Measurements from ENCODE around the gene PC.

PC gene

GRCh38 chr11:66880496-66881450 lies 77.4 kb downstream of the PC start:
- Histone ChIP-seq H3K27me3 (replicated peaks; ENCODE audit: control insufficient read depth, insufficient read depth, low read length, poor library complexity, severe bottlenecking) (no peaks in the 10 kb centered on the region), H3K36me3 (ENCODE audit: control insufficient read depth, insufficient read depth, low read length) (no peaks in the 10 kb centered on the region), H3K4me1 (ENCODE audit: control insufficient read depth, insufficient read depth, low read length, poor library complexity, severe bottlenecking) (peaks cover 9% of the 10 kb centered on the region), H3K27ac (ENCODE audit: insufficient read depth, low read length, poor library complexity, severe bottlenecking) (no peak overlapping the region), H3K4me3 (ENCODE audit: insufficient read depth, low read depth, low read length, poor library complexity, severe bottlenecking) (no peak overlapping the region), H3K9me3 (ENCODE audit: control insufficient read depth, low read length) (no peaks in the 10 kb centered on the region)
- no peak for DNase-seq

GRCh38 chr11:66879999-66880398 lies 78.2 kb downstream of the PC start:
- Histone ChIP-seq H3K27ac (ENCODE audit: insufficient read depth, low read length, poor library complexity, severe bottlenecking) (no peak overlapping the region), H3K36me3 (ENCODE audit: control insufficient read depth, insufficient read depth, low read length) (no peaks in the 10 kb centered on the region), H3K9me3 (ENCODE audit: control insufficient read depth, low read length) (no peaks in the 10 kb centered on the region), H3K27me3 (replicated peaks; ENCODE audit: control insufficient read depth, insufficient read depth, low read length, poor library complexity, severe bottlenecking) (no peaks in the 10 kb centered on the region), H3K4me3 (ENCODE audit: insufficient read depth, low read depth, low read length, poor library complexity, severe bottlenecking) (no peak overlapping the region), H3K4me1 (ENCODE audit: control insufficient read depth, insufficient read depth, low read length, poor library complexity, severe bottlenecking) (peaks cover 9% of the 10 kb centered on the region)
- no peak for DNase-seq

- no peak overlapping the region for H3K27ac ChIP-seq (ENCODE audit: insufficient read depth, low read length, poor library complexity, severe bottlenecking)
- no peak for DNase-seq
- no peak overlapping the region for H3K4me3 ChIP-seq (ENCODE audit: insufficient read depth, low read depth, low read length, poor library complexity, severe bottlenecking)
- no peaks in the 10 kb centered on the region for H3K27me3 ChIP-seq (replicated peaks; ENCODE audit: control insufficient read depth, insufficient read depth, low read length, poor library complexity, severe bottlenecking)
- no peaks in the 10 kb centered on the region for H3K9me3 ChIP-seq (ENCODE audit: control insufficient read depth, low read length)
- peaks cover 9% of the 10 kb centered on the region for H3K4me1 ChIP-seq (ENCODE audit: control insufficient read depth, insufficient read depth, low read length, poor library complexity, severe bottlenecking)
- H3K36me3 ChIP-seq (ENCODE audit: control insufficient read depth, insufficient read depth, low read length), result no peaks in the 10 kb centered on the region
Observed at GRCh38 chr11:66879583-66879982, 78.6 kb downstream of the PC start.

- no peaks in the 10 kb centered on the region for H3K9me3 ChIP-seq (ENCODE audit: control insufficient read depth, low read length)
- no peaks in the 10 kb centered on the region for H3K36me3 ChIP-seq (ENCODE audit: control insufficient read depth, insufficient read depth, low read length)
- H3K4me3 ChIP-seq (ENCODE audit: insufficient read depth, low read depth, low read length, poor library complexity, severe bottlenecking), result no peak overlapping the region
- peaks cover 9% of the 10 kb centered on the region for H3K4me1 ChIP-seq (ENCODE audit: control insufficient read depth, insufficient read depth, low read length, poor library complexity, severe bottlenecking)
- no peak overlapping the region for H3K27ac ChIP-seq (ENCODE audit: insufficient read depth, low read length, poor library complexity, severe bottlenecking)
- H3K27me3 ChIP-seq (replicated peaks; ENCODE audit: control insufficient read depth, insufficient read depth, low read length, poor library complexity, severe bottlenecking), result no peaks in the 10 kb centered on the region
- no peak for DNase-seq
Observed at GRCh38 chr11:66879000-66879399, 79.2 kb downstream of the PC start.

- peaks cover 9% of the 10 kb centered on the region for H3K4me1 ChIP-seq (ENCODE audit: control insufficient read depth, insufficient read depth, low read length, poor library complexity, severe bottlenecking)
- H3K9me3 ChIP-seq (ENCODE audit: control insufficient read depth, low read length), result no peaks in the 10 kb centered on the region
- DNase-seq, result no peak
- no peak overlapping the region for H3K27ac ChIP-seq (ENCODE audit: insufficient read depth, low read length, poor library complexity, severe bottlenecking)
- no peaks in the 10 kb centered on the region for H3K36me3 ChIP-seq (ENCODE audit: control insufficient read depth, insufficient read depth, low read length)
- H3K27me3 ChIP-seq (replicated peaks; ENCODE audit: control insufficient read depth, insufficient read depth, low read length, poor library complexity, severe bottlenecking), result no peaks in the 10 kb centered on the region
- H3K4me3 ChIP-seq (ENCODE audit: insufficient read depth, low read depth, low read length, poor library complexity, severe bottlenecking), result no peak overlapping the region
Observed at GRCh38 chr11:66878474-66878873, 79.7 kb downstream of the PC start.

GRCh38 chr11:66877588-66878385 lies 80.4 kb downstream of the PC start:
- H3K4me1 ChIP-seq (ENCODE audit: control insufficient read depth, insufficient read depth, low read length, poor library complexity, severe bottlenecking), result peaks cover 9% of the 10 kb centered on the region
- no peaks in the 10 kb centered on the region for H3K36me3 ChIP-seq (ENCODE audit: control insufficient read depth, insufficient read depth, low read length)
- no peak for DNase-seq
- H3K9me3 ChIP-seq (ENCODE audit: control insufficient read depth, low read length), result no peaks in the 10 kb centered on the region
- no peak overlapping the region for H3K27ac ChIP-seq (ENCODE audit: insufficient read depth, low read length, poor library complexity, severe bottlenecking)
- no peaks in the 10 kb centered on the region for H3K27me3 ChIP-seq (replicated peaks; ENCODE audit: control insufficient read depth, insufficient read depth, low read length, poor library complexity, severe bottlenecking)
- no peak overlapping the region for H3K4me3 ChIP-seq (ENCODE audit: insufficient read depth, low read depth, low read length, poor library complexity, severe bottlenecking)

GRCh38 chr11:66875378-66875777 lies 82.8 kb downstream of the PC start:
- Histone ChIP-seq H3K4me1 (ENCODE audit: control insufficient read depth, insufficient read depth, low read length, poor library complexity, severe bottlenecking) (peaks cover 4% of the 10 kb centered on the region), H3K36me3 (ENCODE audit: control insufficient read depth, insufficient read depth, low read length) (no peaks in the 10 kb centered on the region), H3K9me3 (ENCODE audit: control insufficient read depth, low read length) (no peaks in the 10 kb centered on the region), H3K27ac (ENCODE audit: insufficient read depth, low read length, poor library complexity, severe bottlenecking) (no peak overlapping the region), H3K4me3 (ENCODE audit: insufficient read depth, low read depth, low read length, poor library complexity, severe bottlenecking) (no peak overlapping the region), H3K27me3 (replicated peaks; ENCODE audit: control insufficient read depth, insufficient read depth, low read length, poor library complexity, severe bottlenecking) (no peaks in the 10 kb centered on the region)
- DNase-seq, result no peak

GRCh38 chr11:66874232-66874631 lies 84.0 kb downstream of the PC start:
- Histone ChIP-seq H3K4me1 (ENCODE audit: control insufficient read depth, insufficient read depth, low read length, poor library complexity, severe bottlenecking) (no peaks in the 10 kb centered on the region), H3K9me3 (ENCODE audit: control insufficient read depth, low read length) (no peaks in the 10 kb centered on the region)

GRCh38 chr11:66871521-66871901 lies 86.7 kb downstream of the PC start:
- no peaks in the 10 kb centered on the region for H3K9me3 ChIP-seq (ENCODE audit: control insufficient read depth, low read length)
- no peaks in the 10 kb centered on the region for H3K36me3 ChIP-seq (ENCODE audit: control insufficient read depth, insufficient read depth, low read length)
- no peak overlapping the region for H3K27ac ChIP-seq (ENCODE audit: insufficient read depth, low read length, poor library complexity, severe bottlenecking)
- no peak for DNase-seq
- no peak overlapping the region for H3K4me3 ChIP-seq (ENCODE audit: insufficient read depth, low read depth, low read length, poor library complexity, severe bottlenecking)
- no peaks in the 10 kb centered on the region for H3K27me3 ChIP-seq (replicated peaks; ENCODE audit: control insufficient read depth, insufficient read depth, low read length, poor library complexity, severe bottlenecking)
- peaks cover 5% of the 10 kb centered on the region for H3K4me1 ChIP-seq (ENCODE audit: control insufficient read depth, insufficient read depth, low read length, poor library complexity, severe bottlenecking)

More at GRCh38 chr11:66874232-66874631, 84.0 kb downstream of the PC start:
- DNase-seq, result no peak
- Histone ChIP-seq H3K36me3 (ENCODE audit: control insufficient read depth, insufficient read depth, low read length) (no peaks in the 10 kb centered on the region), H3K4me3 (ENCODE audit: insufficient read depth, low read depth, low read length, poor library complexity, severe bottlenecking) (no peak overlapping the region), H3K27me3 (replicated peaks; ENCODE audit: control insufficient read depth, insufficient read depth, low read length, poor library complexity, severe bottlenecking) (no peaks in the 10 kb centered on the region), H3K27ac (ENCODE audit: insufficient read depth, low read length, poor library complexity, severe bottlenecking) (no peak overlapping the region)

Measured in effector memory CD4-positive, alpha-beta T cell (primary cell).